Measurements from ENCODE around the gene MAST3.
"Not testable (repeated sequence)": the region's sequence is repeated elsewhere in the genome, so short reads cannot be mapped to it uniquely, and the experiment has no call there.

Gene MAST3

DNA sequence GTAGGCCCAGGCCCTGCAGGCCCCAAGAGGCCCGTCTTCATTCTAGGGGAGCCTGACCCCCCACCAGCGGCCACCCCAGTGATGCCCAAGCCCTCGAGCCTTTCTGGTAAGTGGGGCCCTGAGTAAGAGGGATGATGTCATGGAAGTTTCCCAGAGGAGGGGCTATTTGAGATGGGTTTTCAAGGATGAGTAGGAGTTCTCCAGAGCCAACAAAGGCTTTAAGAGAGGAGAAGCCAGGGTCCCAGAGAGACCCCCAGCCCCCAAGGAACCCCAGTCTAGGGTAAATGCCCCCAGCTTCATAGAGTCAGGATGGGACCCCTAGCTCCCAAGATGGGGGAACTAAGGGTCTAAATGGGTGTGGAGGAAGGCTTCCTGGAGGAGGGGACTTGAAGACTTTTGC lies 46.3 kb downstream of the MAST3 start:
- no peak for FAIRE-seq

DNA sequence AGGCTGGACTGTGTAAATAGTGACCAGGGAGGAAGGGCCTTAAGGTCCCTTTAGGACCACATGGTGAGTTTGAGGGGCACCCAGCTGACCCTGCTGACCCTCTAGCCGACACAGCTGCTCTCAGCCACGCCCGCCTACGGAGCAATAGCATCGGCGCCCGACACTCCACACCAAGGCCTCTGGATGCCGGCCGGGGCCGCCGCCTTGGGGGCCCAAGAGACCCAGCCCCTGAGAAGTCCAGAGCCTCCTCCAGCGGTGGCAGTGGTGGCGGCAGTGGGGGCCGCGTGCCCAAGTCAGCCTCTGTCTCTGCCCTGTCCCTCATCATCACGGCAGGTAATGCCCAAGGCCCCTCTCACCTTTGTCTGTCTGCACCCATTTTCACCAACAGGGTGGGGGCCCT lies 46.8 kb downstream of the MAST3 start:
- FAIRE-seq: no peak

DNA sequence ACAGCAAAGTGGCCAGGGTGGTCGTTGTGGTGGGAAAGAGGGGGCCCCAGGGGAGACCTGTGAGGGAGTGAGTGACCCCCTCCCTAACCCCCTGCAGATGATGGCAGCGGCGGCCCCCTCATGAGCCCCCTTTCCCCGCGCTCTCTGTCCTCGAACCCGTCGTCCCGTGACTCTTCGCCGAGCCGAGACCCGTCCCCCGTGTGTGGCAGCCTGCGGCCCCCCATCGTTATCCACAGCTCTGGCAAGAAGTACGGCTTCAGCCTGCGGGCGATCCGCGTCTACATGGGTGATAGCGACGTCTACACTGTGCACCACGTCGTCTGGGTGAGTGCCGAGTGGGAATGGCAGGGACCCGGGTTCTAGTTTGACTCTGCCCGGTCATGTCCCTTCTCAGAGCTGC lies 47.3 kb downstream of the MAST3 start:
- no peak for FAIRE-seq

DNA sequence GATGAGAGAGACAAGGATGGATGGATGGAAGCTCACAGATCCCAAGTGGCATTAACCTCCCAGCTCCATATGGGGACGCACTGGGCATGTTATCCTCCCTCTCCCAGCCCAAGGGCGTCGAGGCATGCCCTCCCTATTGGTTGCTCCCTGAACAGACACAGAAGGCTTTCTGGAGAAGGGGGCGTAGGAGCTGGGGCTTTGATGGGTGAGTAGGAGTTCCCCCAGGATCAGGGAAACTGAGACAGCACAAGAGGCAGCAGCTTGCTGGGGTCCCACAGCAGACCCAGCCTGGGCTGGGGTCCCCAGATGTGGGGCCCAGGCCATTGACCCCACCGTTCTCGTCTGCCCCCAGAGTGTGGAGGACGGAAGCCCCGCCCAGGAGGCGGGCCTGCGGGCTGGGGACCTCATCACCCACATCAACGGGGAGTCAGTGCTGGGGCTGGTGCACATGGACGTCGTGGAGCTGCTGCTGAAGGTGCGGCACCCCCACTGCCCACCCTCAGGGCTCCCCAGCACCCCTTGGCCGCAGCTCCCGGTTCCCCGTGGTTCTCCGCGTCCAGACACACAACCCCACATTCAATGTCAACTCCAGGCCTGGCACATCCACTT lies 47.9 kb downstream of the MAST3 start:
- FAIRE-seq: no peak

DNA sequence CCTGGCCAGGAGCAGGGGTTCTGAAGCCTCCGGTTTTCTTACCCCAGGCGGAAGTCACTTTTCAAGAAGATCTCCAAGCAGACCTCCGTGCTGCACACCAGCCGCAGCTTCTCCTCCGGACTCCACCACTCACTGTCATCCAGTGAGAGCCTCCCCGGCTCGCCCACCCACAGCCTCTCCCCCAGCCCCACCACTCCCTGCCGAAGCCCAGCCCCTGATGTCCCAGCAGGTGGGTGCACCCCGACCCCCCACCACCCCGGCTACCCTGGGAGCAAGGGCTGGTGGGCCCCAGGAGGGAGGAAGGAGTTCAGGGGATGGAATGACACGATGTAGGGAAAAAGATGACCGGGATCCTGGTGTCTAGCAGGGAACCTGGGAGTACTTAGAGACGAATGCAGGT lies 49.8 kb downstream of the MAST3 start:
- FAIRE-seq: no peak

DNA sequence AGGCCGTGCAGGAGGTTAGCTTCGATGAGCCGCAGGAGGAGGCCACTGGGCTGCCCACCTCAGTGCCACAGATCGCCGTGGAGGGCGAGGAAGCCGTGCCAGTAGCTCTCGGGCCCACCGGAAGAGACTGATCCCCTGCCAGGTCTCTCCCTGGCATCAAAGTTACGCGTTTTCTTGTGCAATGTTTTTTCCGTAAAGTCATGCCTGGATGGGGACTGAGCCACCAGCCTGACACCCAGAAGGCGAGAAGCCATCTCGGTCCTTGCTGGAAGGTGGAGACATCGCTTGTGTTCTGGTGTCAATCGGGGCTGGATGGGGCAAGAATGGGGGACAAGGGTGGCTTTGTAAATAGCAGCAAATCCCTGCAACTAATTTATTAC lies 52.0 kb downstream of the MAST3 start:
- no peak for FAIRE-seq

DNA sequence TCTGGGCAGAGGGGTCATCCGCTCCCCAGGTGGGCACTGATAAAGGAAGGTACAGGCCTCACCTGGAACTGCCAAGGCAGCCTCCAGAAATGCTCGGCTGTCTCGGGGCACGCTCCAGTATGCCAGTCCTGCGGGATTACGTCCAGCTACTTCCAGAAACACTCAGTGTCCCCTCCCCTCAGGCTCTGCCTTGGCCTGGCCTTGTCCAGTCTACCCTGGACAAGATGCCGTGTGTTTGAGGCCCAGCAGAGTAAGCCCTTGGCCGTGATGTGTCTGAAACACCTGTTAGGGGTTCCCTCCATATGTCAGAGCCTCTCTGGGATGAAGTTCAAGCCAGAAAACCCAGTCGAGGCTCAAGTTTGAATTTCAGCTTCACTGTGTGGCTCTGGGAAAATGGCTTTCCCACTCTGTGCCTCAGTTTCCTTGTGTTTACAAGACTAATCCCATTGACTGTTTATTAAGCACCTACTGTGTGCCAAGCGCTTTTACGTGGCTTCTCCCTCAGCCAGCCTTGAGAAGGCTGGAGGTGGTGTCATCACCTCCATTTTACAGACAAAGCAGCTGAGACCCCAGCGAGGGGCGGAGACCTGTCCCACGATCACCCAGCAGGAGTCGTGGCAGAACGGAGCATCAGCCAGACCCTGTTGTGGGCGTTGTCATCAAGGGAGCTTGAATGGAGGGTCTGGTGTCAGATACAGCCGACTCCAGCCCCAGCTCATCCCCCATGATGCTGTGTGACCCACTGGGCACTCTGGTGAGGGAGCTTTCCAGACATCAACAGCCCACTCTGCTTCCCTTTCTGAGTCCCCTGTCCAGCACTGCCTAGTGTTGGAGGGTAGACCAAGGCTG lies 53.4 kb downstream of the MAST3 start:
- FAIRE-seq: no peak

DNA sequence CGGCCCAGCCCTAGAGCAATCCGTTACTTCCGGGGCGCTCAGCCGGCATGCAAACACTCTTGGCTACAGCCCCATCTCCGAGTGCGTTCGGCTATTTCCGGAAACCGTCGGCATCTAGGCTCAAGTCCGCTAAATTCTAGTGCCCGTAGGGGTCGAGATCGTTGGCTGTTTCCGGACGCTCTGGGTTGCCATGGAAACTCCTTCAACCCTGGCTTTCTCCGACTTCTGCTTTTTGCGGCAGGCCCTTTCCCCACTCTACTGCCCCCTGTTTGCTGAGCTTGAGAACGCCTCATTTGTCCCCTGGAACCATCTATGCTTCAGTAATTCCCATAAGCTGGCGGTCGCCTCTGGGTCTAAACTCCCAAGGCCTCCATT lies 54.9 kb downstream of the MAST3 start:
- FAIRE-seq: no peak

DNA sequence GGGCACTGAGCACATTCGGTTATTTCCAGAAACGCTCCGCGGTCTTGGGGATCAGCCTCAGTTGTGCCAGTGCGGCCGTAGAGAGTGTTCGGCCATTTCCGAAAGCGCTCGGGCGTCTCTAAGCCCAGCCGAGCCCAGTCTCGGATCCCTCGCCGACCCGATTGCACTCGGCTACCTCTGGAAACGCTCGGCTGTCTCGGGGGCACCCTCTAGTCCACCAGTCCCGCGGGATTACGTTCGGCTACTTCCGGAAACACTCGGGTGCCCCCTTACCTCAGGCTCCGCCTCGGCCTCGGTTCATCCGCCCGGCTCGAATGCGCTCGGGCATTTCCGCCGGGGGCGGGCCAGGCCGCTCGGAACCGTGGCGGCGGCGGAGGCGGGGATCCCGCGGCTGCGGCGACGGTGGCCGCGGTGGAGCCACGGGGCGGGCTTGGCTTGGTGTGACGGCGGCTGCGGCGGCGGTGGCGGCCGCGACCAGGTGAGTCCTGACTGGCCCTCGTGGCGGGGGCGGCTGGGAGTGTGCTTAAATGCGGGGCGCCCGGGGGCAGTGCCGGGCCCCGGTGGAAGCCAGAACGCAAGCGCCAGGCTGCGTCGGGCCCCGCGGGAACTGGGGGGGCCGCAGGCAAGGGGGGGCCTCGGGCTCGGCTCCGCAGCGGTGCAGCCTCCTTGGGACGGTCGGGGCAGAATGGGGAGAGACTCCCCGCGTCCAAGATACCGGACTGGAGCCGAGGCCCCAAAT lies 55.4 kb downstream of the MAST3 start, which contains the start of gene PIK3R2:
Gene PIK3R2 (plus strand): TSS at position 347 of the 739 bp plus-strand sequence. CDS start 2,717 bp downstream, outside the sequence.
- peak; percentile 98 for FAIRE-seq

DNA sequence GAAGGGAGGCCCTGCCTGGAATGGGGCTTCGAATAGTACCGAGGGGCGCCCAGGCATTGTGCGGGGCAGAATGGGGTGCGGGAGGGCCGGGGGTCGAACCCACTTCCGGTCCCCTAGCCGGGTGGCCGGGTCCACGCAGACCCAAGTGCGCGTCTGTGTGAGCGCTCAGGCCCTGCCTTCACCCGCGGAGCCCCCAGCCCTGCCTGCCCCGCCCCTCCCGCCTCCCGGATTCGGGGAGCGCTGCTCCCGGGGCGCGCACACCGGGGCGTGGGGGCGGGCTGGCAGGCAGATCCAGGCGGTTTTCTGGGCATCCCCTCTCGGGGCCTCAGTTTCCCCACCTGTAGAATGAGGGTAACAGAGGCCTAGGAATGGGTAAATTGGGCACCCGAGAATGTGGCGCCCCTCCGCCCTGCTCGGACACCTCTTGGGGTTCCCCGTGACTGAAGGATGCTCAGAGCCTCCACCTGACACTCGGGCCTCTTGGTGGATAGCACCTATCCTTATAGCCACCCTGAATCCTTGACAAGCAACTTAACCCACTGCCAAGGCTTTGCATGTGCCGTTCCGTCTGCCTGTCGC lies 56.1 kb downstream of the MAST3 start:
- no peak for FAIRE-seq

DNA sequence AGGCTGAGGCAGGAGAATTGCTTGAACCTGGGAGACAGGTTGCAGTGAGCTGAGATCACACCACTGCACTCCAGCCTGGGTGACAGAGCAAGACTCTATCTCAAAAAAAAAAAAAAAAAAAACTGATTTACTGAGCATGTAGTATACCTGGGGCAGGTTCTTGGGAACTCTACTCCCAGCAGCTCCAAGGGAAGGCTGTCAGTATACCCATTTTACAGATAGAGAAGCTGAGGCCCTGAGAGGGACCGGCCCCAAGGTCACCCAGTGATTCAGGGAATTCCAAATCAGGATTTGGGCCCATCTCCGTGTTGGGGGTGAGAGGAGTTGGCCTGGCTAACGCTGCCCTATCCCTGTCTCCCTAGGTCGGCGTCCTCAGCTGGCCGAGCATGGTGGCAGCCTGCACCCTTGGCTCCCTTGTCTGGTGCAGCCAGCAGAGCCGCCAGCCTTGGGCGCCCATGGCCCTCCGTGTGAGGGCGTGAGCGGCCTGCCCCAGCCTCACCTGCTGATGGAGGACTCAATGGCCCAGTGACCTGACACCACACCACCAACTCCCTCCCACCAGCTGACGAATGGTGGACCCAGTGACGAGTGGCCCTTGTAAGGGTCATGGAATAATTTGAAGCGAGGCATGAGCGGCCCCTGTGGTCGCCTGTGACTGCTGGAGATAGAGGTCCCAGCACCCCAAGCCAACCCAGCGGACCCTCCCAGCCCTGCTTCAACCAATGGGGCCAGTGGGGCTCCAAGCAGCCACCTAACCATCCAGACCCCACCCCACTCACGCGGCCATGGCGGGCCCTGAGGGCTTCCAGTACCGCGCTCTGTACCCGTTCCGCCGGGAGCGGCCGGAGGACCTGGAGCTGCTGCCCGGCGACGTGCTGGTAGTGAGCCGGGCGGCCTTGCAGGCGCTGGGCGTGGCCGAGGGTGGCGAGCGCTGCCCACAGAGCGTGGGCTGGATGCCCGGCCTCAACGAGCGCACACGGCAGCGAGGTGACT lies 57.8 kb downstream of the MAST3 start:
- no peak for FAIRE-seq

DNA sequence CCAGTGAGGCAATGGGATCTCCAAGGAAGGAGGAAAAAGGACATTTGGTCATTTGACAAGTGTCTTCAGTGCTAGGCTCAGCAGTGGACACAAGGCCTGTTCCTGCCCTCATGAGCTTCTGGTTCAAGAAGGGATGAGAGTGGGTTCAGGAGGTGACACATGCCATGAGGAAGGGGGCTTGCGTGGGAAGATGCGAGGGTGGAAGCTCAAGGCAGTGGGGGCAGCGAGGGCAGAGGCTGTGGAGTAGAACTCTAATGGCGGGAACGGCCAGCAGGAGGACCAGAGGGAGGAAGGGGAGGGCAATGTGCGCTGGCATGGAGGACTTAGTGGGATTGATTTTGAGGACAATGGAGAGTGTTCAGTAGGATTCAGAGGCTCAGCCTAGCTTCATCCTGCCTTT lies 58.7 kb downstream of the MAST3 start:
- FAIRE-seq: no peak

DNA sequence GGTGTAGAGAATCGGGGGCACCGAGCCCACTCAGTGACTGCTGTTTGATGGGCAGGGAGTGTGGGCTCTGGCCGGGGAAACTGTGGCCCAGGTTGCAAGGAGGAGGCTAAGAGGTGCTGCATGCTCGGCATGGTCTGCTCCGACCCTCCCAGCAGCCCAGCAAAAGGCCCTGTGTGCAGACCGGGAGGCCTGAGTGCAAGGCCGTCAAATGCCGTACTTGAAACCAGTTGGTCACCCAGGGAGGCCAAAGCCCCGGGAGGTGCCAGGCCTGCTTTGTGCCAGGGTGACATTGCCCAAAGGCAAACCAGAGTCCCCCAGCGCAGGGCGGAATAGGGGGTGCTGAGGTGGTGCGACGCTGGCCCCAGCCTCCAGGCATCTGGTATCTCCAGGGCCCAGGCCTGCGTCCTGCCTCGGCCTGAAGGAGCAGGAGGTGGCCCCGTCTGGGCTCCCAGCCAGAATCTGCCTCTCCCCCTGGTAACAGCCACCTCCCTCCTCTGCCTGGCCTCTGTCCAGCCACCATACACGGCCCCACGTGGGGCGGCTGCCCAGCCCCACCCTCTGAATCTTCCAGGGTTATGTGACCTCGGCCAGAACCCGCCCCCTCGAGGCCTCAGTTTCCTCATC lies 59.4 kb downstream of the MAST3 start:
- no peak for FAIRE-seq

DNA sequence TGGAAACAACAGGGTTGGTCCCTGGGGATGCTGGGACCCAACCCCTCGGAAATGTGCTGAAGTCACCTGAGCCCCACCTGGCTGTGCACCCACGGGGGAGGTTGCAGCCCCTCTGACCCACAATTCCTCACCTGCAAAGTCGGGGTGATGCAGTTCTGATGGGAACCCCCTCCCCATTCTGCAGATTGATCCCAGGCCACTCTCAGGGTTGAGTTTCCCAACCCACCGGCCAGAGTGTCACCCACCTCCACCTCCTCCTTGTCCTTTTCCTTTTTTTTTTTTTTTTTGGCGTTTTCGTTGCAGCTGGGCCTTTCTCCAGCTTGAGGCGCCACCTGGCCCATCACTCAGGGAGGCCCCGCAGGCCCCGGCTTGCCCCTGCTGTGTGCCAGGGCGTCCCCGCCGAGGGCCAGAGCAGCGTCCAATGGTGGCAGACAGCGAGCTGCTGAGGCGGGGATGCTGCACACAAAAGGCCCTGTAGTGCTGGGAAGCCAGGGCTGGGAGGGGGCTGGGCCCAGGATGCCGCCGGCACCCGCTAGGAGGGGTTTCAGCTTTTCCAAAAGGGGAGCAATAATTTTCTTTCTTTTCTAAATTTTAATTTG lies 60.0 kb downstream of the MAST3 start:
- no peak for FAIRE-seq

DNA sequence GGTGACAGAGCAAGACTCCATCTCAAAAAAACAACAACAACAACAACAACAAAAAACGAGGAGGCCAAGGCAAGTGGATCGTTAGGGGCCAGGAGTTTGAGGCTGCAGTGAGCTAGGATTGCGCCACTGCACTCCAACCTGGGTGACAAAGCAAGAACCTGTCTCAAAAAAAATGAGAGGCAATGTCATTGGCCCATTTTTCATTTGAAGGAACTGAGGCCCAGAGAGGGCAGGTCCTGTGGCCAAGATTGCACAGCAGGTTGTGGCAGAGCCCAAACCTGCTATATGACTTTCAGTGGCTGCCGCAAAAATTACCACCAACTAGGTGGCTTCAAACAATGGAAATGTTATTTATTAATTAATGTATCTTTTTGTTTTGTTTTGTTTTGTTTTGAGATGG lies 60.9 kb downstream of the MAST3 start:
- FAIRE-seq: no peak

DNA sequence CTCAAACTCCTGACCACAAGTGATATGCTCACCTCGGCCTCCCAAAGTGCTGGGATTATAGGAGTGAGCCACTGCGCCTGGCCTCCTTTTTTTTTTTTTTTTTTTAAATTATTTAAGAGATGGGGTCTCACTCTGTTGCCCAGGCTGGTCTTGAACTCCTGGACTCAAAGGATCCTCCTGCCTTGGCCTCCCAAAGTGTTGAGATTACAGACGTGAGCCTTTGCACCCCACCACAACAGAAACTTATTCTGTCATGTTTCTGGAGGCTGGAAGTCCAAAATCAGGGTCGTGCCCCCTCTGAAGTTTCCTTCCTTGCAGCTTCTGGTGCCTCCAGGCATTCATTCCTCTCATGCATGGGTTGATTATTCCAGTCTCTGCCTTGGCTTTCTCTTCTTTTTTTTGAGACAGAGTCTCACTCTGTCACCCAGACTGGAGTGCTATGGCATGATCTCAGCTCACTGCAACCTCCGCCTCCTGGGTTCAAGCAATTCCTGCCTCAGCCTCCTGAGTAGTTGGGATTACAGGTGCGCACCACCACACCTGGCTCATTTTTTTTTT lies 61.6 kb downstream of the MAST3 start:
- not testable (repeated sequence) for FAIRE-seq

DNA sequence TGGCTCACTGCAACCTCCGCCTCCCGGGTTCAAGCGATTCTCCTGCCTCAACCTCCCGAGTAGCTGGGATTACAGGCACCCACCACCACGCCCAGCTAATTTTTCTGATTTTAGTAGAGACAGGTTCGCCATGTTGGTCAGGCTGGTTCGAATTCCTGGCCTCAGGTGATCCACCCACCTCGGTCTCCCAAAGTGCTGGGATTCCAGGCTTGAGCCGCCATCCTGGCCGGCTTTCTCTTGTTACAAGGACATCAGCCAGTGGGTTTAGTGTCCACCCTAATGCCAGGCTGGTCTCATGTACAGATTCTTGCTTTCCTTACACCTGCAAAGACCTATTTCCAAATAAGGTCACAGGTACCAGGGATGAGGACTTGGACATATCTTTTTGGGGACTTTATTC lies 62.2 kb downstream of the MAST3 start:
- FAIRE-seq: no peak

DNA sequence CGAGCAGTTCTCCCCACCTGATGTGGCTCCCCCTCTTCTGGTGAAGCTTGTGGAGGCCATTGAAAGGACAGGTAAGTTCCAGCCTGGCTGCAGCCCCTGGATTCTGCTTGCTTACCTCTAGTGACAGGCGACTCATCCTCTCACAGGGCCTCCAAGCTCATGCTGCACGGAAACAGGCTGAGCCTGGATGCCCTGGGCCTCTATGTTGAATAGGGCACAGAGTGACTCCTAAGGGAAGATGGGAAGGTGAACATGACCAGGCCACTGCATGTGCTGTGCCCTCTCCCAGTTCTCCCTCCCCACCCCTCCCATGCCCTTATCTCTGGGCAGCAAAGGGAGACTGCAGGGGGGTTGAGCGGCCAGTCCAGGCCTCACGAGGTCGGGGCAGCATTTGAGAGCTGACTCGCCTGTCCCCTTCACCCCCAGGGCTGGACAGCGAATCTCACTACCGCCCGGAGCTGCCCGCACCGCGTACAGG lies 63.0 kb downstream of the MAST3 start:
- FAIRE-seq: no peak

DNA sequence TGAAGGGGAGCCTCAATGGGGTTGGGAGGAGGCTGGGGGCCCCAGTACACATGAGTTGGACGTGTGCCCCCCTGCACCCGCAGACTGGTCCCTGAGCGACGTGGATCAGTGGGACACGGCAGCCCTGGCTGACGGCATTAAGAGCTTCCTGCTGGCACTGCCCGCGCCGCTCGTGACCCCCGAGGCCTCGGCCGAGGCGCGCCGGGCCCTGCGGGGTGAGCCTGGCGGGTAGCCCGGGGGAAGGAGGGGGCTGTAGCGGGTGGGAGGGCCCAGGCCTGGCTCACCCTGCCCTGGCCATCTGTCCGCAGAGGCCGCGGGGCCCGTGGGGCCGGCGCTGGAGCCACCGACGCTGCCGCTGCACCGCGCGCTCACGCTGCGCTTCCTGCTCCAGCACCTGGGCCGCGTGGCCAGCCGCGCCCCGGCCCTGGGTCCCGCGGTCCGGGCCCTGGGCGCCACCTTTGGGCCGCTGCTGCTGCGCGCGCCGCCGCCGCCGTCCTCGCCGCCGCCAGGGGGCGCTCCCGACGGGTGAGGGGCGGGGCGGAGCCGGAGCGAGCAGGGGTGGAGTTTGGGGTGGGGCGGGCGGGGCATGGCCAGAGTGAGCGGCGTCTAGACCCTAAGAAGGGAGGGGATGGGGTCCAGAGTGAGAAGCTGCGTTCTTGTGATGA lies 63.5 kb downstream of the MAST3 start:
- FAIRE-seq: no peak

DNA sequence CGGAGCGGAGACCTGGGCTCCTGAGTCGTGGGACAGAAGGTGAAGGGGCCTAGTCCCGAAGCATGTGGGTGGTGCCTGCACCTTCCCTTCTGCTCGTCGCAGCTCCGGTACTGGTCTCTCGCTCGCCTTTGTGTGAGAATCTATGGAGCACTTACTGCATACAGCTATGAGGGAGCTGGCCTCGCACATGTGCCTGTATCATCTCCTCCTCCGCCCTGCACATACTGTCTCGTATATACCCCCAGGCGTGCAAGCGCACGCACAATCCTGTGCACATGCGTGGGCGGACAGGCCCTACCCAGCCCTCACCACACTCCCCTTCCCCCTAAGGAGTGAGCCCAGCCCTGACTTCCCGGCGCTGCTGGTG lies 64.0 kb downstream of the MAST3 start:
- no peak for FAIRE-seq
